Activated T-cell treated with anti-CD3 and anti-CD28 coated beads, Interleukin-2, amount 50 U/mL, for 48 hours (primary cell): ENCODE results near the gene DCHS1.

Experiments
- DNase-seq, 2 experiments: peaks; one replicate each; pipeline ENCODE4 v3.0.0-alpha.2; 2020

Gene DCHS1

GRCh38 chr11:6587360-6587953, 68.2 kb downstream of the DCHS1 start:
- peak in 1 of 2 experiments; percentile 15 for DNase-seq

- no peak for DNase-seq
Measured at GRCh38 chr11:6586434-6587359, 68.9 kb downstream of the DCHS1 start.

GRCh38 chr11:6584528-6584927, 71.1 kb downstream of the DCHS1 start:
- no peak for DNase-seq

DNA sequence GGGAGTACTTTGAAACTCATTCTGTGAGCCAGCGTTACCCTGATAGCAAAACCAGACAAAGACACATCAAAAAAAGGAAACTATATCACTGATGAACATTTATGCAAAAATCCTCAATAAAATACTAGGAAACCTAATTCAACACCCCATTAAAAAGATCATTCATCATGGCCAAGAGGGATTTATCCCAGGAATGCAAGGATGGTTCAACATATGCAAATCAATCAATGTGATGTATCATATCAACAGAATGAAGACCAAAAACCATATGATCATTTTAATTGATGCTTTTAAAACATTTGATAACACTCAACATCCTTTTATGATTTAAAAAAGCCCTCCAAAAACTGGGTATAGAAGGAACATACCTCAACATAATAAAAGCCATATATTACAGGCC, 72.0 kb downstream of the DCHS1 start:
- no peak for DNase-seq

DNA sequence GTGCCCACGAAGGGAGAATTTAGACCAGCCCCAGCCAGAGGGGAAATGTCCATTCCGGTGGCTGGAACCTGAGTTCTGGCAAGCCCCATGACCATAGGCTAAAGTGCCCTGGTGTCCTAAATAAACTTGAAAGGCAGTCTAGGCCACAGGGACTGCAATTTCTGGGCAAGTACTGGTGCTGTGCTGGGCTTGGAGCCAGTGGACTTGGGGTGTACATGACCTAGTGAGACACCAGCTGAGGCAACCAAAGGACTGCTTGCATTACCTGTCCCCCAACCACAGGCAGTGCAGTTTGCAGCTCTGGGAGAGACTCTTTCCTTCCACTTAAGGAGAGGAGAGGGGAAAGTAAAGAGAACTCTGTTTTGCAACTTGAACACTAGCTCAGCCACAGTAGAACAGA, 75.9 kb downstream of the DCHS1 start:
- no peak for DNase-seq

- no peak for DNase-seq
Measured at GRCh38 chr11:6578134-6578533, 77.5 kb downstream of the DCHS1 start.

DNA sequence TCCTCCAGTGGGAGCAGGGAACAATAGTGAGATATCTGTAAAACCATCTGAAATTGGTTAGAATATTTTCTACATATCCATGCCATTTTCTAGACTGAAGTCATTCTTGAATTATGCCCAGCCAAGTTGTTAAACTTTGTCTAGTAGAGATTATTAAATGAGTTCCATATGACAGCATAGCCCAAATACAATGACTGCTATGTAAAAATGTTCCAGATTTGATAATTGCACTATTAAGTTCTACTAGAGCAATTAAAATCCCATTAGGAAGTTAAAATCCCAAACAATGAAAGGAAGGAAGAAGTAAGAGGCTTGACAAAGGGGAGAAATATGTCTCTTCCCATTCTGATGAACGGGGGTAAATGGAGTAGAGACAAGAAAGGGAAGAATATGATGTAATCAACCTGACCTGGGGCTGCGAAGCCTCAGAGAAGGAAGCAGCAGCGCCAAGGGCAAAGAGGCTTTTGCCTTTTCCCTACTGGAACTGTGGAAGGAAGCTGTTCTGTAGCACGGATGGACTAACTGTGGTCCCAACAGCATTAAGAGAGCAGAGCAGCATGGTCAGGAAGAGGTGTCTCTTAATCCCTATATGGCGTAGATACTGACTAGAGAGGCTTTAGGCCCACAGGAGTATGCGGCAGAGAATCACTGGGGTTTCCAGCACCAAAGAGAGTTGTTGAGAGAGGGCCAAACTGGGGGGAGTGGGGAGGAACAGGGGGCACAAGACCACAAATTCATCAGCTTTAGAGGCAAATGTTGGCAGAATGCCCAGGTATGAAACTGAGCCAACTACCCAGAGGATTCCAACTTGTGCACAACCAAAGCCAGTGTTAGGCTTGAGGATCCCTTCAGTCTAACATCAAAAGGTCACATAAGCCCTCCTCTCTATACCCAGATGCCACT, 78.9 kb downstream of the DCHS1 start:
- DNase-seq = no peak

GRCh38 chr11:6574816-6575715, 80.5 kb downstream of the DCHS1 start:
- DNase-seq = no peak

GRCh38 chr11:6572215-6572614, 83.4 kb downstream of the DCHS1 start:
- DNase-seq = no peak

DNA sequence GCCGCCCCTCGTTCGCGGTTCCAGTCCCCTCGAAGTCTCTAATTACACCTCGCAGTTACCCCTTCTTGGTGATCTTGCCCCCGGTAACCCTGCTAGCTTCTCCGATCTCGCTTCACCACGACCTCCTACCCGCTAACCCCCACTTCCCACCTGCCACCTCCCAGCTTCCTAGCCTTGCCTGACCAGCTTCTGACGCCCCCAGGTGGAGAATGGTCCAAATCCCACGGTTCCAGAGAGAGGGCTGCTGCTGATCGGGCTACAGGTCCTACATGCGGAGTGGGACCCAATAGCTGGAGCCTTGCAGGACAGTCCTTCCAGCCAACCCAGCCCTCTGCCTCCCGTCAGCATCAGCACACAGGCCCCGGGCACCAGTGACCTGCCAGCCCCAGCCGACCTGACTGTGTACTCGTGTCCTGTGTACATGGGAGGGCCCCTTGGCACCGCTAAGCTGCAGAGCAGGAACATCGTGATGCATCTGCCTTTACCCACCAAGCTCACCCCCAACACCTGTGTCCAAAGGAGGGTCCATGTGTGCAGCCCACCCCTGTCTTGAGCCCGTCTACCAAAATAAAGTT, 84.1 kb downstream of the DCHS1 start:
- no peak for DNase-seq
